ENCODE data around the gene KPNA4. TPM values are rescaled to one million over a fixed set of nuclear protein-coding genes. Genes with fewer than 3 reads are reported as not detected.
A peak's percentile ranks its signal among the peaks of the same experiment; 100 is the strongest.
"Not testable (repeated sequence)": the region's sequence is repeated elsewhere in the genome, so short reads cannot be mapped to it uniquely, and the experiment has no call there.

KPNA4 gene
- total RNA-seq, 6 experiments from 2014 or later = 14.4 to 32.5 (median 18.9) TPM

- H3K4me1 ChIP-seq = peaks cover 0 to 3% (median 0%) of the 10 kb centered on the region in 4 donors
- H3K9me3 ChIP-seq = no peaks in the 10 kb centered on the region
- no peaks in the 10 kb centered on the region for H3K36me3 ChIP-seq
- no peak overlapping the region for H3K27ac ChIP-seq
- no peak overlapping the region for H3K4me3 ChIP-seq
- H3K27me3 ChIP-seq = no peaks in the 10 kb centered on the region
- ATAC-seq (no peak), DNase-seq (no peak)
- 30% methylated on average over 2 of the region's 2 CpGs for WGBS (ENCODE audit: insufficient coverage, low coverage, low lambda C conversion rate, missing lambda C conversion rate)
- intact Hi-C loops (cut with DNase I) = no loop called here
- TF ChIP-seq POLR2A (IDR thresholded peaks at IDR 0.05) (no peak), CTCF (IDR thresholded peaks at IDR 0.05) (no peak)
These were observed 43.5 kb upstream of the KPNA4 start for GRCh38 chr3:160608870-160609269.

- H3K9me3 ChIP-seq = no peaks in the 10 kb centered on the region
- H3K4me3 ChIP-seq = no peak overlapping the region
- WGBS (ENCODE audit: insufficient coverage, low coverage, low lambda C conversion rate, missing lambda C conversion rate) = 25% methylated on average over 1 of the region's 3 CpGs
- intact Hi-C loops (cut with DNase I) = no loop called here
- no peak for DNase-seq
- H3K27ac ChIP-seq = no peak overlapping the region
- TF ChIP-seq CTCF (IDR thresholded peaks at IDR 0.05) (no peak), POLR2A (IDR thresholded peaks at IDR 0.05) (no peak)
- ATAC-seq = no peak
- no peaks in the 10 kb centered on the region for H3K27me3 ChIP-seq
- H3K4me1 ChIP-seq = peaks cover 0 to 3% (median 0%) of the 10 kb centered on the region in 4 donors
- H3K36me3 ChIP-seq = no peaks in the 10 kb centered on the region
These were observed 42.5 kb upstream of the KPNA4 start for GRCh38 chr3:160607826-160608225.

GRCh38 chr3:160605315-160605714, 39.9 kb upstream of the KPNA4 start:
- H3K27me3 ChIP-seq = no peaks in the 10 kb centered on the region
- ATAC-seq (peak in 1 of 4 donors; percentile 10), DNase-seq (no peak)
- intact Hi-C loops (cut with DNase I) = no loop called here
- no peak for TF ChIP-seq POLR2A (IDR thresholded peaks at IDR 0.05)
- no peak for TF ChIP-seq CTCF (IDR thresholded peaks at IDR 0.05)
- H3K4me3 ChIP-seq = no peak overlapping the region
- H3K4me1 ChIP-seq = peaks cover 0 to 13% (median 0%) of the 10 kb centered on the region in 4 donors
- no peaks in the 10 kb centered on the region for H3K9me3 ChIP-seq
- no peak overlapping the region for H3K27ac ChIP-seq
- no peaks in the 10 kb centered on the region for H3K36me3 ChIP-seq

- H3K4me3 ChIP-seq; H3K36me3 ChIP-seq; H3K27ac ChIP-seq; H3K9me3 ChIP-seq; ATAC-seq; intact Hi-C loops (cut with DNase I); DNase-seq; H3K27me3 ChIP-seq: not testable (repeated sequence)
- 96% methylated on average over 3 of the region's 3 CpGs for WGBS (ENCODE audit: insufficient coverage, low coverage, low lambda C conversion rate, missing lambda C conversion rate)
- peaks cover 0 to 22% (median 2%) of the 10 kb centered on the region in 4 donors for H3K4me1 ChIP-seq
These were observed 38.5 kb upstream of the KPNA4 start for GRCh38 chr3:160603845-160604244.

GRCh38 chr3:160602259-160602658, 36.9 kb upstream of the KPNA4 start:
- H3K27ac ChIP-seq = peak overlapping the region; percentile 56 to 90 (median 68)
- no peak for TF ChIP-seq CTCF (IDR thresholded peaks at IDR 0.05)
- no peak for TF ChIP-seq POLR2A (IDR thresholded peaks at IDR 0.05)
- no peak for DNase-seq
- peaks cover 0 to 26% (median 5%) of the 10 kb centered on the region in 4 donors for H3K4me1 ChIP-seq
- no peaks in the 10 kb centered on the region for H3K9me3 ChIP-seq
- H3K27me3 ChIP-seq = no peaks in the 10 kb centered on the region
- no peaks in the 10 kb centered on the region for H3K36me3 ChIP-seq
- H3K4me3 ChIP-seq = no peak overlapping the region
- no peak for ATAC-seq
- intact Hi-C loops (cut with DNase I) = no loop called here
